SK-N-MC (cell line): Measurements from ENCODE around the gene VEPH1.

Experiments used
- EZH2 ChIP-seq: fragments of 200-600 bp; sonication (generic); IDR thresholded peaks from one replicate; pipeline ENCODE4 v1.6.1; 2017; ENCODE audit warnings: antibody characterized with exemption
- FOXP2 ChIP-seq: optimal IDR thresholded peaks from 2 replicates; pipeline ENCODE3; 2011; ENCODE audit warnings: mild to moderate bottlenecking, moderate library complexity; ENCODE audit not compliant: insufficient read depth; ENCODE audit errors: extremely low read length, control extremely low read depth
- POLR2AphosphoS5 ChIP-seq: IDR thresholded peaks from 2 replicates; pipeline ENCODE4 v1.6.1; 2012; ENCODE audit warnings: mild to moderate bottlenecking, low read depth, low read length, borderline replicate concordance

GRCh38 chr3:157404381-157404780 lies 98.8 kb downstream of the VEPH1 start:
- TF ChIP-seq POLR2AphosphoS5 (no peak), EZH2 (no peak), FOXP2 (no peak)
